DMS153 treated with DMSO at 0.1 percent for 48 hours (cell line): ENCODE measurements around the gene SMPDL3B.
"Not testable (repeated sequence)": the region's sequence is repeated elsewhere in the genome, so short reads cannot be mapped to it uniquely, and the experiment has no call there.

Source experiments
- DNase-seq: peaks from one replicate; lab custom pipeline; 2025; ENCODE audit not compliant: unreplicated experiment; lab: John Stamatoyannopoulos, UW

The SMPDL3B gene

GRCh38 chr1:27967884-27968466 is 33.2 kb downstream of the SMPDL3B start:
- DNase-seq: no peak

DNA sequence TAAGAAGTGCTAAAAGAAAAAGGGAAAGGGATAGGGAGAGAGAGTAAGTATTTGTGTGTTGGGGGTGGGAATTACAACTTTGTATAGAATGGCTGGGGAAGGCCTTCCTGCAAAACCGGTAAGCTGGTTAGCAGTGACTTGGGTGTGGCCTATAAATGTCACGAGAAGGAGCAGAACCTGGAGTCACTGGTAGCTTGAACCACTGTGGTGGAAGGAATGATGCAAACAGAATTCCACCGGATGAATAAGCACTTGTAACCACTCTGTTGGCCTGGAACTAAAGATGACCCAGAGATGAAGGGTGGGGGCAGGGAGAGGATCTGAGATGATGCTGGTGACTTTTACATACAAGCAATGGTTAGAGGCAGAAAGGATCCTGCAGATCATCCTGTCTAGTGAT is 33.9 kb downstream of the SMPDL3B start:
- DNase-seq: no peak

- no peak for DNase-seq
Observed at GRCh38 chr1:27970401-27970800, 35.6 kb downstream of the SMPDL3B start.

- peak; percentile 82 for DNase-seq
Observed at GRCh38 chr1:27971674-27972073, 36.9 kb downstream of the SMPDL3B start.

GRCh38 chr1:27972141-27972540 is 37.3 kb downstream of the SMPDL3B start:
- no peak for DNase-seq

- no peak for DNase-seq
Observed at GRCh38 chr1:27973771-27974416, 39.1 kb downstream of the SMPDL3B start.

- DNase-seq: no peak
Observed at GRCh38 chr1:27974417-27974781, 39.6 kb downstream of the SMPDL3B start.

GRCh38 chr1:27979151-27979858 is 44.5 kb downstream of the SMPDL3B start:
- DNase-seq: peak; percentile 69

- DNase-seq: no peak
Observed at GRCh38 chr1:27979859-27980201, 45.0 kb downstream of the SMPDL3B start.

- DNase-seq: no peak
Observed at GRCh38 chr1:27980216-27980845, 45.5 kb downstream of the SMPDL3B start.

DNA sequence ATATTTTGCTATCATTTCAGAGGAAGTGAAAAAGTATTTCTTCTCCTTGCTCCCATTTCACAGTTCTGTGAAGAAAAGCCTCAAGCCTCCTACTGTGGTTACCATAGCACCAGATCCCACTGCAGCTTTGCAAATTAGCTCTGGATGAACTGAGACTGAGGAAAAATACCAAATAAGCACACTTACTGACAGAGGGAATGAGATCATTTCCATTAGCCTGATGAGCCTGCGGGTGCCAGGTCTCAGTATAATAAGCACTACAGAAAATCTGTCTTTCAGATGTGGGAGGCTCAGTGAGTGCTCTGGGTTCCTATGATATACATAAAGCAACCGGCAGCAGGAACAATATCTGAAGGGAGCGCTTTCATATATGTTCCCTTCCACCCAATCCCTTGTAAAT is 46.3 kb downstream of the SMPDL3B start:
- no peak for DNase-seq

- DNase-seq: no peak
Observed at GRCh38 chr1:27990920-27991537, 56.2 kb downstream of the SMPDL3B start.

DNA sequence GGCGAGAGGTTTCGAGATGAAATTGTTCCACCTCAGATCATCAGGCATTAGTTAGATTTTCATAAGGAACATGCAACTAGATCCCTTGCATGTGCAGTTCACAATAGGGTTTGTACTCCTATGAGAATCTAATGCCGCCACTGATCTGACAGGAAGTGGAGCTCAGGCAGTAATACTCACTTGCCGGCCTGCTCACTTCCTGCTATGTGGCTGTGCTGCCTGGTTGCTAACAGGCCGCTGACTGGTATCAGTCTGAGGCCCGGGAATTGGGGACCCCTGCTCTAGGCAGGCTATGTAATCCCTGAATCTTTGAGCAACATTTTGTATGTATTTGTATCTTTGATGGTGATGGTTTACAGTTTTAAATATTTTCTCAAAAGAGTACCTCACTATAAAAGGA is 57.5 kb downstream of the SMPDL3B start:
- no peak for DNase-seq

DNA sequence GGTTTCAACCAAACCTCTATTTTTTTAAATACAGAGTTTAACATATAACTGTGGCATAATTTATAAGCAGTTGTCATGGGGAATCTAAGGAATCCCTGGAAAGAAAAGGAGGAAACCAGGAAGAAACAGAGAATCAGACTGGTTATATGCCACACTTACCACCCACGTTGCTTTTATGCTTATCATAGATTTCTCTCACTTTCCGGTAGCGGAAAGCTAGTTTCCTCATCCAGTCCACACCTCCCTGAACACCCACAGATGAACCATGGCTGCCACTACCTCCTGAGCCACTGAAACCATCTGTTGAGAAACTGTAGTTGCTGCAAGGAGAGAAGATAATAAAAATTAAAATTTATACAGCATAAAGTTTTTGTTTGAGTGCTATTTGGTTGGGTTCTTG is 58.4 kb downstream of the SMPDL3B start:
- DNase-seq: no peak

- no peak for DNase-seq
Observed at GRCh38 chr1:27994060-27994459, 59.3 kb downstream of the SMPDL3B start.

DNA sequence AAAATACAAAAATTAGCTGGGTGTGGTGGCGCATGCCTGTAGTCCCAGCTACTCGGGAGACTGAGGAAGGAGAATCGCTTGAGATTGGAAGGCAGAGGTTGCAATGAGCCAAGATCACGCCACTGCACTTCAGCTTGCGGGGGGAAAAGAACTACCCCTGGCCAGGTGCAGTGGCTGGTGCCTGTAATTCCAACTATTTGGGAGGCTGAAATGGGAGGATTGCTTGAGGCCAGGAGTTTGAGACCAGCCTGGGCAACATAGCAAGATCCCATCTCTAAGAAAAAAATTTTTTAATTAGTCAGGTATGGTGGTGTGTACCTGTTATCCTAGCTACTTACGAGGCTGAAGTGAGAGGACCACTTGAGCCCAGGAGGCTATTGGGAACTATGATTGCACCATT is 59.7 kb downstream of the SMPDL3B start:
- DNase-seq: not testable (repeated sequence)

GRCh38 chr1:27999055-27999454 is 64.3 kb downstream of the SMPDL3B start:
- DNase-seq: no peak

GRCh38 chr1:28002600-28002999 is 67.8 kb downstream of the SMPDL3B start:
- no peak for DNase-seq

- DNase-seq: not testable (repeated sequence)
Observed at GRCh38 chr1:28003117-28003516, 68.3 kb downstream of the SMPDL3B start.
